Stimulated activated CD4-positive, alpha-beta T cell treated with anti-CD3 and anti-CD28 coated beads, Interleukin-12 subunit alpha, Interleukin-12 subunit beta, amount 100 ng/mL, for 24 hours (primary cell): Measurements from ENCODE around the gene POLR1G.

Experiments
- DNase-seq, 2 experiments: peaks; one replicate each; pipeline ENCODE4 v3.0.0-alpha.2; 2020; ENCODE audit warnings: low read depth in 2 of 2

POLR1G gene

DNA sequence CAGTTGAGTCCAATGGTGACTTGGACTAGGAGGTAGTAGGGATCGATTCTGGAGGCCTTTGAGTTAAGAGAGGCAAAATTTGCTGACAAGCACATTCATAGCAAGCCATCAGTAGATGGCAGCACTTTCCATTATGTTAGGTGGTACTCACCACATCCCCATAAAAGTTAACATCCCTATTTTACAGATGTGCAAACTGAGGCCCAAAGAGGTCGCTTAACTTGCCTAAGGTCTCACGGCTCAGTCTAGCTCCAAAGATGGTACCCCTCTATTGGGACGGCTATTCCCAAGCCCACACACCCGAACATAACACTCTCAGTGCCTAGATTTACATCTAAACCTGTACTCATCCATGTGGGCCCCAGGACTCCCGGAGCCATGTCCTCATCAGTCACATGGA lies 39.9 kb downstream of the POLR1G start:
- no peak for DNase-seq

- no peak for DNase-seq
Observed at GRCh38 chr19:45446944-45447343, 40.5 kb downstream of the POLR1G start.

- no peak for DNase-seq
Observed at GRCh38 chr19:45448425-45448756, 41.9 kb downstream of the POLR1G start.

GRCh38 chr19:45448887-45449299 lies 42.4 kb downstream of the POLR1G start:
- no peak for DNase-seq

- no peak for DNase-seq
Observed at GRCh38 chr19:45450012-45450333, 43.5 kb downstream of the POLR1G start.

DNA sequence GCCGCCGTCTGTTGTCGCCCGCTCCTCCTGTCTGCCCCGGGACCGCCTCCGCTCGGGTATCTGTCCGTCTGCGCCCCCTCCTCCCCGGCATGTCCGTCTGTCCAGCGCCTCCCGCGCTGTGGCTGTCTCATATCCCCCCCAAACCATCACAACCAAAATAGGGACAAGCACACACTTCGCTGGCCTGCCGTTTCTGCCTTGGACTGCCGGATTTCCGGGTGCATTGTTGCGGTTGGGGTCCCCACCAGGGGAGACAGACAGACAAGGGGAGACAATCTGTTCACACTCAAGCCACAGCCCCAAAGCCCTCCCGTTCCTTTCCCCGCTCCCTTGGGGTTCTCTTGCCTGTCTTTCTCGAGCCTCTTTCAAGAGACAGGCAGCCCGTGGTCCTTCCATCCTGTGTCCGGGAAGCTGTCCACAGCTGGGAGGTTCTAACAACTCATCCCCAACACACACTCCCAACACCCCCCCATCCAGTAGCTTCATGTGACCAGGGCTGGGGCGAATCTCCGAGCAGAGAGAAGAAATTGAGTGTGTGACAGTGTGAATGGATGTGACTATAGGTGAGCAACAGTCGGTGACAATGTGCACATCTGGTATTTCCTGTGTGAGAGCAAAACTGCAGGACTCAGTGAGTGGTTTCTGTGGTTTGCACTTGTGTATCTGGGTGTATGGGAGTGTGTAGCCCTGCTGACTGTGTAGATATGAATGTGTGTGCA lies 44.8 kb downstream of the POLR1G start:
- no peak for DNase-seq

DNA sequence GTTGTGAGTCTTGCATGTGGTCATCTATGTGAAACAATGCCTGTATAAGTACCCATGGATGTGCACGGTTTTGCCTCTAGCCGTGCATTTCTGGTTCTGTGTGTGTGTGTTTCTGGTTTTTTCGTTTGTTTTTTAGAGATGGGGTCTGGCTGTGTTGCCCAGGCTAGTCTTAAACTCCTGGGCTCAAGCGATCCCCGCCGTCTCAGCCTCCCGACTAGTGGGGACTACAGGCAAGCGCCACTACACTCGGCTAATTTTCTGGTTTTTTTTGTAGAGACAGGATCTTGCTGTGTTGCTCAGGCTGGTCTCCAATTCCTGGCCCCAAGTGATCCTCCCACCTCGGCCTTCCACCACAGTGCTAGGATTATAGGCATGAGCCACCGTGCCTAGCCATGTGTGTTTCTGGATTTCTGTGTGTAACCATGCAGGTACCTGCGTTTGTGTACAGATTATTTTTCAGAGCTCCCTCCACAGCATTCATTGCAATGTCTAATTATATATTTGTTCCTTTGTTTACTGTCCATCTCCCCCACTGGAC lies 45.5 kb downstream of the POLR1G start:
- DNase-seq = no peak

DNA sequence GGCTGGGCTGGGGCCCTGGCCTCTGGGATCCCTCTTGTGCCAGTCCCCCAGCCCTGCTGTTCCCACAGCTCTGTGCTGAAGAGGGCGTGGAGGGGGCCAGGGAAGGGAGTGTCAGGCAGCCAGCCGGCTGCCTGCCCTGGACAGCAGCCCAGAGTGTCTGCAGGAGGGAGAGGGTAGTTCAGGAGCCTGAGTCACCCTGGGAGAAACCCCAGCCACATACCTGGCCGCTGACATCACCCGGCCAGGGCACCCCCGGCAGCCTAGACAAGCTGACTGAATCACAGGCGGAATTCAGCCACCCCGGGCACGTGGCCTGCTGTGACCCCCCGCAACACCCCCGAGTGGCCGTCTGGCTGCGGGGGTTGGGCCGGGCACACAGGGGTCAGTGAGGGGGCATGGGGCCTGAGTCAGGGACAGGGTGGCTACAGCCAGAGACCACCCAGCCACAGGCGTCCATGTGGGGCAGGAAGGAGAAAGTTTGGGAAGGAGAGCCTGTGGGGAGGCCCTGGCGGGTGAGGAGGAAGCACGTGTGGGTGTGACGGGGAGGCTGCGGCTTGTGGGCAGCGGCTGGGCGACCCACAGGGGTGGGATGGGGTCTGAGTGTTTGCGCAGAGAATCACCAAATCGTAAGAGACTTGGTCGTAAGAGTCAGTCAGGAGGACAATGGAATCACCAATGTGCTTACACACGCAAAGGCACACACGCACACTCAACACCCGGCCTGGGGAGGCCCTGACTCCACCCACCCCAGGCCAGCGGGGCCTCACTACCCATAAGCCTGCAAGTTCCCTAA lies 49.5 kb downstream of the POLR1G start:
- peak in 1 of 2 experiments; percentile 44 for DNase-seq

DNA sequence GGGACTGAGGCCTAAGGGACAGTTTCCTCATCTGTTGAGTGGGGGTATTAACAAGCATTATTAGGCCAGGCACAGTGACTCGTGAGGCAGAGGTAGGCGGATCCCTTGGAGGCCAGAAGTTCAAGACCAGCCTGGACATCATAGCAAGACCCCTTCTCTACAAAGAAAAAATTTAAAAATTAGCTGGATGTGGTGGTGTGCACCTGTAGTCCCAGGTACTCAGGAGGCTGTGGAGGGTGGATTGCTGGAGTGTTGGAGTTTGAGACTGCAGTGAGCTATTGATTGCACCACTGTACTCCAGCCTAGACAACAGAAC lies 50.0 kb downstream of the POLR1G start:
- DNase-seq = no peak

GRCh38 chr19:45457776-45458175 lies 51.3 kb downstream of the POLR1G start:
- no peak for DNase-seq
